Osteoblast (primary cell): ENCODE results near the gene ADAMTS9. TPM values are rescaled to one million over a fixed set of nuclear protein-coding genes. Genes with fewer than 3 reads are reported as not detected.

Experiments used
- DNase-seq: peaks from one replicate; pipeline ENCODE4 v3.0.0; 2011; ENCODE audit warnings: low spot score, mixed read lengths; ENCODE audit not compliant: insufficient read length; ENCODE audit errors: missing footprints
- H2AFZ ChIP-seq: 2 replicates; pipeline ENCODE4 v1.6.0; 2011; ENCODE audit warnings: mild to moderate bottlenecking, low read length
- H3K27ac ChIP-seq: 2 replicates; pipeline ENCODE4 v1.5.1; 2011; ENCODE audit warnings: mild to moderate bottlenecking, low read depth, low read length, moderate library complexity
- H3K27me3 ChIP-seq: 2 replicates; pipeline ENCODE4 v1.6.0; 2012; ENCODE audit warnings: mild to moderate bottlenecking, control low read depth, inconsistent platforms, low read length, moderate library complexity; ENCODE audit not compliant: insufficient read depth
- H3K36me3 ChIP-seq: 2 replicates; pipeline ENCODE4 v1.5.1; 2011; ENCODE audit warnings: mild to moderate bottlenecking, low read length, control low read depth, moderate library complexity; ENCODE audit not compliant: insufficient read depth
- H3K4me1 ChIP-seq: 2 replicates; pipeline ENCODE4 v1.5.1; 2011; ENCODE audit warnings: mild to moderate bottlenecking, low read length, control low read depth, moderate library complexity; ENCODE audit not compliant: insufficient read depth
- H3K4me2 ChIP-seq: 2 replicates; pipeline ENCODE4 v1.6.0; 2011; ENCODE audit warnings: mild to moderate bottlenecking, low read length; ENCODE audit not compliant: insufficient read depth
- H3K4me3 ChIP-seq: fragments of 200-600 bp; sonication (generic); 3 replicates; pipeline ENCODE4 v1.5.1; 2012; ENCODE audit warnings: mild to moderate bottlenecking, low read length, inconsistent platforms; ENCODE audit not compliant: insufficient read depth
- H3K79me2 ChIP-seq: 2 replicates; pipeline ENCODE4 v1.6.0; 2012; ENCODE audit warnings: mild to moderate bottlenecking, low read length, control low read depth, inconsistent platforms; ENCODE audit not compliant: insufficient read depth
- H3K9me3 ChIP-seq: 2 replicates; pipeline ENCODE4 v1.5.1; 2011; ENCODE audit warnings: low read depth, low read length, control low read depth
- H4K20me1 ChIP-seq: 2 replicates; pipeline ENCODE4 v1.6.0; 2012; ENCODE audit warnings: mild to moderate bottlenecking, low read length, control low read depth; ENCODE audit not compliant: insufficient read depth
- total RNA-seq: library from RNA; depleted of rRNA; stranded (reverse); fragments of >200 nt; gene quantifications from 2 replicates; pipeline ENCODE4 v1.2.3, GENCODE V29; 2012
- TF ChIP-seq, protein P1 (sequence below): IDR thresholded peaks from 2 replicates; pipeline ENCODE4 v1.5.1; 2011; ENCODE audit warnings: mild to moderate bottlenecking, low read depth, low read length, moderate library complexity; ENCODE audit errors: extremely low read depth

Gene ADAMTS9
- total RNA-seq, 1 donor = 4.0 TPM

DNA sequence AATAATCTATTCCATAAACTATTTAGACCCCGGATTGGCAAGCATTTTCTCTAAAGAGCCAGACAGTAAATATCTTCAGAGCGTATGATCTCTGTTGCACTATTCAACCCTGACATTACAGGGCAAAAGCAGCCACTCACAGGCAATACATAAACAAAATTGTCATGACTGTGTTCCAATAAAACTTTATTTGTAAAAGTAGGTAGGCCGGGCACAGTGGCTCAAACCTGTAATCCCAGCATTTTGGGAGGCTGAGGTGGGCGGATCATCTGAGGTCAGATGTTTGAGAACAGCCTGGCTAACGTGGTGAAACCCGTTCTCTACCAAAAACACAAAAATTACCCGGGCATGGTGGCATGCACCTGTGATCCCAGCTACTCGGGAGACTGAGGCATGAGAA is 66.5 kb downstream of the ADAMTS9 start:
- H3K27ac ChIP-seq = no peak overlapping the region
- no peaks in the 10 kb centered on the region for H3K27me3 ChIP-seq
- H3K4me1 ChIP-seq = no peaks in the 10 kb centered on the region
- no peak overlapping the region for H3K4me2 ChIP-seq
- DNase-seq = no peak
- H2AFZ ChIP-seq = no peak overlapping the region
- TF ChIP-seq, protein P1, sequence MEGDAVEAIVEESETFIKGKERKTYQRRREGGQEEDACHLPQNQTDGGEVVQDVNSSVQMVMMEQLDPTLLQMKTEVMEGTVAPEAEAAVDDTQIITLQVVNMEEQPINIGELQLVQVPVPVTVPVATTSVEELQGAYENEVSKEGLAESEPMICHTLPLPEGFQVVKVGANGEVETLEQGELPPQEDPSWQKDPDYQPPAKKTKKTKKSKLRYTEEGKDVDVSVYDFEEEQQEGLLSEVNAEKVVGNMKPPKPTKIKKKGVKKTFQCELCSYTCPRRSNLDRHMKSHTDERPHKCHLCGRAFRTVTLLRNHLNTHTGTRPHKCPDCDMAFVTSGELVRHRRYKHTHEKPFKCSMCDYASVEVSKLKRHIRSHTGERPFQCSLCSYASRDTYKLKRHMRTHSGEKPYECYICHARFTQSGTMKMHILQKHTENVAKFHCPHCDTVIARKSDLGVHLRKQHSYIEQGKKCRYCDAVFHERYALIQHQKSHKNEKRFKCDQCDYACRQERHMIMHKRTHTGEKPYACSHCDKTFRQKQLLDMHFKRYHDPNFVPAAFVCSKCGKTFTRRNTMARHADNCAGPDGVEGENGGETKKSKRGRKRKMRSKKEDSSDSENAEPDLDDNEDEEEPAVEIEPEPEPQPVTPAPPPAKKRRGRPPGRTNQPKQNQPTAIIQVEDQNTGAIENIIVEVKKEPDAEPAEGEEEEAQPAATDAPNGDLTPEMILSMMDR = no peak
- no peaks in the 10 kb centered on the region for H3K36me3 ChIP-seq
- H3K79me2 ChIP-seq = no peaks in the 10 kb centered on the region
- H3K9me3 ChIP-seq = no peaks in the 10 kb centered on the region
- H3K4me3 ChIP-seq = no peak overlapping the region
- no peaks in the 10 kb centered on the region for H4K20me1 ChIP-seq

DNA sequence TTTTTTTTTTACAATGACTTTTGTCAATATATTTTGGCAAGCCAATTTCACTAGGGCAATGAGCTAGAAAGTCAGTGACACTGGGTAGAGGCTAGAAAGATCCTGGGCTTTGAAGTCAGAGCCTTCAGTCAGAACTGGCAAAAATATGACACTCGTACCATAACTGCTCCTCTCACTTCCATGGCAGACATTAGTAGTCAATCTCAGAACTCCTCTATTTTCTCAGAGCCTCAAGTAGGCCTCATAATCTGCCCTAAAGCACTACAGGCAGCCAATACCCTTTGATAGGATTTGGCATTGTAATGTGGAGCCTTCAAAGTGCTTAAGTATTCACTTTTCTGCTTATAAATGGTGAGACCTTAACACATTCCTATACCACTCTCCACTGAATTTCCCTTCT is 67.8 kb downstream of the ADAMTS9 start:
- H3K27ac ChIP-seq = no peak overlapping the region
- no peaks in the 10 kb centered on the region for H3K4me1 ChIP-seq
- H3K9me3 ChIP-seq = no peaks in the 10 kb centered on the region
- DNase-seq = no peak
- no peak overlapping the region for H2AFZ ChIP-seq
- H3K4me3 ChIP-seq = no peak overlapping the region
- H3K36me3 ChIP-seq = no peaks in the 10 kb centered on the region
- no peaks in the 10 kb centered on the region for H3K27me3 ChIP-seq
- no peak overlapping the region for H3K4me2 ChIP-seq
- no peaks in the 10 kb centered on the region for H3K79me2 ChIP-seq
- no peaks in the 10 kb centered on the region for H4K20me1 ChIP-seq
- TF ChIP-seq, protein P1 = no peak

DNA sequence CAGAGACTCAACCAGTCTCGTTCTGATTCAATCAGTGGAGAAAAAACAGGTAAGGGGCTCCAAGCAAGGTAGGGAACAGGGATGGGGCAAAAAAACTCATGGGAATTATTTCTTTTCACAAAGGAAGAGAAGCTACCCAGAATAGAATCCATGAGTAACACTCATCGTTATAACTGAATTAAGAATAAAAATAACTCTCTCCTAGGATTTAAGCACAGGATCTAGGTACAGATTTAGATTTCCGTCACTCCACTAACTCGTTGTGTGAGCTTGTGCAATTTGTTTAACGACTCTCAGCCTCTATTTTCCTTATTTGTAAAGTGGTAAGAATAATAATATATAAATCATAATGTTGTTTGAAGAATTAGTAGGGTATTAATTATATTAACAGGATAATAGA is 68.6 kb downstream of the ADAMTS9 start:
- no peaks in the 10 kb centered on the region for H4K20me1 ChIP-seq
- no peaks in the 10 kb centered on the region for H3K36me3 ChIP-seq
- no peaks in the 10 kb centered on the region for H3K79me2 ChIP-seq
- no peaks in the 10 kb centered on the region for H3K9me3 ChIP-seq
- H3K4me3 ChIP-seq = no peak overlapping the region
- TF ChIP-seq, protein P1 = no peak
- no peak for DNase-seq
- H2AFZ ChIP-seq = no peak overlapping the region
- H3K27ac ChIP-seq = no peak overlapping the region
- H3K27me3 ChIP-seq = no peaks in the 10 kb centered on the region
- no peaks in the 10 kb centered on the region for H3K4me1 ChIP-seq
- H3K4me2 ChIP-seq = no peak overlapping the region

DNA sequence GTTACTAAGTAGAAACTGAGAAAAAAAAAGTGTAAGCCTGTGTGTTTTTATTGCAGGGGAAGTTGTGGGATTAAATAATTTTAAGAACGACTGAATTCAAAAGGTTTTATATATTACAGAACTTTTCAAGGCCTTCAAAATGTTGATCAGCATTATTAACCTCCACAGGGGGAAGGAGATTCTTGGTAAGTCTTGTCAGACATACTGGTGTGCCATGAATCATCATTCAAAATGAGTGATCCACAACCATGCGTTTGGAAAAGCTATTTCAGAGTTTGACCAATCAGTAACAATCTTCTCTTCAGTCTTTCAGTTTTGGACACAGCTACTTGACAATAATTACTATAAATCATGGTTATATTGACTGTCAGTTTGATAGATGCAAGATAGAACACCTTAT is 70.2 kb downstream of the ADAMTS9 start:
- no peaks in the 10 kb centered on the region for H3K4me1 ChIP-seq
- no peak for DNase-seq
- no peak overlapping the region for H3K4me3 ChIP-seq
- no peaks in the 10 kb centered on the region for H3K36me3 ChIP-seq
- no peak overlapping the region for H3K4me2 ChIP-seq
- no peaks in the 10 kb centered on the region for H3K27me3 ChIP-seq
- H3K9me3 ChIP-seq = no peaks in the 10 kb centered on the region
- no peak overlapping the region for H2AFZ ChIP-seq
- no peaks in the 10 kb centered on the region for H3K79me2 ChIP-seq
- TF ChIP-seq, protein P1 = no peak
- H3K27ac ChIP-seq = no peak overlapping the region
- H4K20me1 ChIP-seq = no peaks in the 10 kb centered on the region
